Stimulated activated CD4-positive, alpha-beta T cell treated with anti-CD3 and anti-CD28 coated beads, Interleukin-1b, Interleukin-23, amount 100 ng/mL, for 4 hours (primary cell): Measurements from ENCODE around the gene TARS1.

Experiments used
- DNase-seq, 2 donors: peaks; one replicate each; pipeline ENCODE4 v3.0.0-alpha.2; 2020; ENCODE audit warnings: low read depth in 2 of 2

The TARS1 gene

DNA sequence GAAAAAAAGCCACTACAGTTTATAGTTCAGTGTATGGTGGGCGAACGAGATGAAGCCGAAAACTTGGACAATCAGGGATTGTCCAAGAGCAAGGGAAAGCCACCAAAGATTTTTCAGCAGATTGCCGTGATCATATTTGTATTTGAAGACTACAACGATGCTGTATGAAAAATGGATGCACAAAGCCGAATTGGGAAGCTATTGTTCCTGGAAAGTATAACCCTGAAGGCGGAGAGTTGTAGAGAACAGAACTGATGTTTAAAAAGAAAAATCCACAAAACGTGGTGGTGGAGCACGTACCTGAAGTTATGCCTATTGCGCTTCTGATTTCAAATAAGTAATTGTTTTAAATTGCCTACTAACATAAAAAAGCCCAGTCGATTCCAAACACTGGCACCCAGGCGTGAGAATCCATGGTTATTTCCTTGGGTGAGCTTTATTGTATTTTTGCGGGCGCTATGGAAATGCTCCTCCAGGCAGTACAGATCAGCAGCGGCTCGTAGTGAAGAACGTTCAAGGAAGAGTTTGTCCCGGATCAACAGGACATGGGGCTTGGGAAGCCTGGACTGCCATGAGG, 772 bp upstream of the TARS1 start:
- no peak for DNase-seq

DNA sequence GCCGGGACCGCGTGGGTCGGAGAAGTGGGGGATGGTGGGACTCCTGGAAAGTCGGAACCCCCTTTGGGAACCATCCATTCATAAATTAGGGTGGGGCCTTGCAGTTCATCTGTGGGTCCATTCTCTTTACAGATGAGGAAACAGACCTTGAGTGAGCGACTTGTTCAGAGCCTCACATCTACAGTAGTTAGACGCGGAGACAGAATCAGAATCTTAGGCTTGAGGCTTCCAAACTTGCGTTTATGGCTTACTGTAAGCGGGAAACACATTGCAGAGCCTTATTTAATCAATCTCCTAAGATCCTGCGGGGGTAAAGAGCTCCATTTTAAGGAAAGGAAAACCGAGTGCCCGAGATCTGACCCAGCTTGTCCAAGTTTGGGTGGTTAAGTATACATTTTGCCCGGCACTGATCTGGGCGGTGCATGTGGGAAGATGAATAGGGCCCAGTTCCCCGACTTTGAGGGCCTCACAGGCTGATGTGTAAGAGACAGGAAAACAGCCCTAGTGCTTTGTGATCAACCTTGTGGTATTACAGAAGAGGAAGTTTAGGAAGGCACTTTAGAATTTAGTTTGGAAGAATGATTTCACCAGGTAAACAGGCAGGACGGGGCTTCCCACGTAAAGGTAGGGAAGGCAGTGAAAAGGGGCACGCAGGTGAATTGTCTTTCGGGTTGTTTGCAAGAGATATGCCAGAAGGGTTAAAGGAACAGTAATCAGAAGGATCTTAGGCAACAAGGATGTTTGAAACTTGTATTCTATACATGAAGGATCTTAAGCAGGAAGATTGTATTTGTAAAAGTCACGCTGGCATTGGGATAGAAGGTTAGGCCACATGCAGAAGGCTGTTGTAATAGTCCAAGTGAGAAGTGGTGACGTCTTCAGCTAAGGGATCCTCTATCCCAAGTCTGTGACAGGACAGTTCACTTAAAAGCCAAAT, 744 bp downstream of the TARS1 start:
- DNase-seq = peak; percentile 22 to 29

GRCh38 chr5:33444542-33444941, 3.8 kb downstream of the TARS1 start:
- no peak for DNase-seq

DNA sequence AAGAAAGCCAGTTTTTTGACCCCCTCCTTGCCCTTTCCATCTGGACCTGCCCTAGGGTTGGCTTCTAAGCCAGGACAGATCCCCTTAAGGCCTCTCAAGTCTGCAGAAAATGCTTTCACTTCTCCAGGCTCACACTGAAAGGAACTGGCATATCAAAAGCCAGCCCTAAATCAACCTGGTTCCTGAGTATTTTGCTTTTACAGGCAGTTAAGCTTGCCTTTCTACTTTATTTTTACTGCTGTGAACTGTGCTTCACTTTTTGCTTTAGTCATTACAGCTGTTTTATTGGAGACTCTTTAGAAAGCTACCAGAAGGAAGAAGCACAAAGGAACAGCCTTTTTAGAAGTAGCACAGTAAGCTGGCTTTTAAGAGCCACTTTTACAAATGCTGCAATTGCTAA, 5.0 kb downstream of the TARS1 start:
- DNase-seq = no peak

DNA sequence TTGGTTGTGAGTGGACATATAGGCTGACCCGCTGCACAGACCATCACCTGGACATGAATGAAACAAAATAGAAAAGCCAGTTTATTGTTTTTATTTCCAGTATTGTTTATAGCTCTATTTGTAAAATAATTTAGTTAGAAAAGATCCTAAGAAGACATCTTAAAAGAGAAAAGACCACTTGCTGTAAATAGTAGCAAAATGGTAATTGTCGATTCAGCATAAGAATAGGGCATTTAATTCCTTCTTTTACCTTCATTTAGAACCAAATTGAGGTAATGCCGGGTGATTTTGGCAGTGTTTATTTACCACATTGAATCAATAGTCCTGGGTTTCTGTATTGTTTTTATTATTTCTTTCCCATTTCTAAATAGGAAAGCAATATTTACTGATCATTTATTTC, 7.4 kb downstream of the TARS1 start:
- no peak for DNase-seq

DNA sequence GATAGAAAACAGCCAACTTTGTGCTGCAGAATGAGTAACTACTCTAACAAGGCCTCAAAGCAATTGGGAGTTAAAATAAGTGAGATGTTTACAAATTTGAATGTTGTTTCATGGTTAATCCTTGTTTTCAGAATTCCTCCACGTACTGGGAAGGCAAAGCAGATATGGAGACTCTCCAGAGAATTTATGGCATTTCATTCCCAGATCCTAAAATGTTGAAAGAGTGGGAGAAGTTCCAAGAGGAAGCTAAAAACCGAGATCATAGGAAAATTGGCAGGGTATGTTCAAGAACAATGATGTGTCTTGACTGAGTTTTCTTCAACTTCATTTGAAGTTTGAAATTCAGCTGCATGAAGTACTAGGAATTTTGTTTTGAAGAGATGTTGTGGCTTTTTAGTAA, 16.4 kb downstream of the TARS1 start:
- DNase-seq = no peak

DNA sequence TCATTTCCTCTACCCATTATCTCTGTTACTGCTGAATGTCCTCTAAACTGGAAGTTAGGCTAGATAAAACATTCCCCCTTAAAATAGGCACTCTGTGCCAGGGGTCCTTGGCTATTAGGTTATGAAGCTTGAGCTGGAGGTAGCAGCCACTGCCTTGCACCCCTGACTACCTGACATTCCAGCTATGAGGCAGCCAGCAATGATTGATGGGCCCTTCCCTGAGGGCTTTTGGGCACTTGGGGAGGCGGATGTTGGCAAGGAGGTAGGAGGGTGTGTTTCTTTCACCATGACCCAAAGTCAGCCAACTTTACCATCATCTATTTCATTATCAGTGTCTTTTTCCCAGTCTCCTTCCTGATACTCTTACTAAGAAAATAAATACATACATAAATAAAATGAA, 17.1 kb downstream of the TARS1 start:
- DNase-seq = no peak

DNA sequence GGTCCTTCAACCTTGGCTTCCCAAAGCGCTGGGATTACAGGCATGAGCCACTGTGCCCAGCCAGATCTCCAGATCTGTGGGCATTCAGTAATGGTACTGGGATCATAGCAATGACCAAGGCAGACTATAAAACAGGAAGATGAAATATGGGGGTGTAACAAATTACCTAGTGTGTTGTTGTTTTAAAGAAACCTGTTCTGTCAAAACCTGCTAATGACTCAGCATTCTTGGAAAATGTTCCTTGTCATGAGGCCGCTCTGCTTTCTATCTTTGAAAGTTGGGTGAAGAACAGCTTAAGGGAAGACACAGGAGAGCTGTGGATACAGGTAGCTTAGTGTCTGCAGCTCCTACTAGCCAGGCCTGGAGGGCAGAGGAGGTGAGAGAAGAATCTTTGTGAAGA, 19.4 kb downstream of the TARS1 start:
- no peak for DNase-seq

GRCh38 chr5:33462456-33462855, 21.7 kb downstream of the TARS1 start:
- no peak for DNase-seq

- no peak for DNase-seq
These were observed 24.4 kb downstream of the TARS1 start for GRCh38 chr5:33465120-33465519.

- no peak for DNase-seq
These were observed 28.1 kb downstream of the TARS1 start for GRCh38 chr5:33468775-33469435.

DNA sequence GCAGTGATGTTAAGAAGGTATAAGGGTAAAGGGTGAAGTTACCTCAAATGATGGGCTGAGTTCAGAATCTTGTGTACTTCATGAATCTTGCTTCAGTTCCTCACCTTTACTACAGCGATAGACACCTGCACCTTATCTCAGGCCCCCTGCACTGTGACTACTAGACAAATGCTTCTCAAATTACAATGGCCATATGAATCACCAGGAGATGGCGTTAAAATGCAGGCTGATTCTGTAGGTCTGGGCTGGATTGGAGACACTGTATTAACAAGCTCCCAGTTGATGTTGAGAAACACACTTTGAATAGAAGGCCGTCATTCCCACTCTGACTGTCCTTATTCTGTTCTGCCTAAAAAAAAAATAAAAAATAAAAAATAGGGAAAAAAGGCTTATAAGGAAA, 29.8 kb downstream of the TARS1 start:
- no peak for DNase-seq

DNA sequence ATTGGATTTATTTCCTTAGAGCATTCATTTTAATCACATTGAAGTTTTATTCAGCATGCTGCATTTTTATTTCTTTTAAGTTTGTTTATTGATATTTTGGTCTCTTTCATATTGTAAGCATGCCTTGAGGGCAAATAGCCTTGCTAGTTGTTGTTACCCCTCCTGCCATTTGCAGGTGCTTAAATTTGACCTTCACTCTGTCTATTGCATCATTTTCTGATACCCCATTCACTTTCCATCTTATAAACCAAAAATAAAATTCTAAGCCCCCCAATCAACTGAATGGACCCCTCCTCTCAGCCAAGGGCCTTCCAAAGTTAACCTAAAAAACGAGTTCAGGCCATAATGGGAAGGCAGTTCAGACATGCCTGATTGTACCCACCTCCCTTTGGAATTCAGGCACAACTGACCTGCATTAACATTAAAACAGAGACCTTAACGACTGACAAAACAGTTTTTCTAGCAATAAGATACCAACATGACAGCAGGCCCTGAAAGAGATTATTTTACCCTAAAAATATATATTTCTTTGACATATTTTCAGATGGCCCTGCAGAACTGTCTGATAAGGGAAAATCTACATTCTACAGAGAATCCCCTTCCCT, 32.1 kb downstream of the TARS1 start:
- no peak for DNase-seq

- no peak for DNase-seq
These were observed 33.2 kb downstream of the TARS1 start for GRCh38 chr5:33474004-33474403.

DNA sequence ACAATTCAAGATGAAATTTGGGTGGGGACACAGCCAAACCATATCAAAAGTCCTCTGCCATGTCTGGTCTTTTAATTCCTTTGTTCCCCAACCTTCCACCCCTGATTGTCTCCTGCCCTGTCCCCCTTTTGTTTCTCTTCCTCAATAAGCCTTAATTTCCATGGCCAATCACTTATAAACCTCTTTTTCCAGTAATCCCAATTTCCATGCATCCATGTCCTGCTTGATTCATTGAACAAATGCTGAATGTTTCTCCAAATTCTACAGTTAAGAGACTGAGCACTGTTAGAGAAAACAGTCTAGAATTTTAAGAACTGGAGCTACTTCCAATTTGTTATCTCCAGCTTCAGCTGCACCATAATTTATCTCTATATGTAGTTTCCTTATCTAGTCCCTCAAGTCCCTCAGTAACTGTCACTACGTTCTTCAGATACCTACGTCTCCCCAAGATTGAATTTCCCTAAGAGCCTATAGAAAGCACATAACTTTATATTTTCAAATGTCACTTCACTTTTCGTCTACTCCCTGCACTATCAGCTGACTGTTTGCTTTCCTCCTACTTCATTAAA, 34.2 kb downstream of the TARS1 start:
- DNase-seq = no peak

DNA sequence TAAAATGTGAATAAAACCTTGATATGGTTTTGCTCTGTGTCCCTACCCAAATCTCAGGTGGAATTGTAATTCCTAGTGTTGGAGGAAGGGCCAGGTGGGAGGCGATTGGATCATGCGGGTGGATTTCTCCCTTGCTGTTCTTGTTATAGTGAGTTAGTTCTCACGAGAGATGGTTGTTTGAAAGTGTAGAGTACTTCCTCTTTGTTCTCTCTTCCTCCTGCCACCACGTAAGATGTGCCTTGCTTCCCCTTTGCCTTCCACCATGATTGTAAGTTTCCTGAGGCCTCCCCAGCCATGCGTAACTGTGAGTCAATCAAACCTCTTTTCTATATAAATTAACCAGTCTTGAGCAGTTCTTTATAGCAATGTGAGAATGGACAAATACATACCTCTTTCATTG, 34.9 kb downstream of the TARS1 start:
- no peak for DNase-seq

DNA sequence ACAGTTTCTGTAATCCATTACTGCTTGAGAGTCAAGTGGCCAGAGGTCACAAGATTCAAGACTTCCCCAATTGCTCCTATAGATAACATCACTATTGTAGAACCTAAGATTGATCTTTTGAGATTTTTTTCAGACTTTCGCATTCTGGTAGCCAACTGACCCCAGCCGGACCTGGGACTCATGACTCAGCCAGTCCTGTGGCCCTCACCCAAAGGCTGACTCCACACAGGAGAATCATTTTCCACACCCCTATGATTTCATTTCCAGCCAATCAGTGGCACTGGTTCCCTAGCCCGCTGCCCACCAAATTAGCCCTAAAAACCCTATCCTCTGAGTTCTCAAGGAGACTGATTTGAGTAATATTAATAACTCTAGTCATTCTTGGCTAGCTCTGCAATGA, 36.2 kb downstream of the TARS1 start:
- no peak for DNase-seq

DNA sequence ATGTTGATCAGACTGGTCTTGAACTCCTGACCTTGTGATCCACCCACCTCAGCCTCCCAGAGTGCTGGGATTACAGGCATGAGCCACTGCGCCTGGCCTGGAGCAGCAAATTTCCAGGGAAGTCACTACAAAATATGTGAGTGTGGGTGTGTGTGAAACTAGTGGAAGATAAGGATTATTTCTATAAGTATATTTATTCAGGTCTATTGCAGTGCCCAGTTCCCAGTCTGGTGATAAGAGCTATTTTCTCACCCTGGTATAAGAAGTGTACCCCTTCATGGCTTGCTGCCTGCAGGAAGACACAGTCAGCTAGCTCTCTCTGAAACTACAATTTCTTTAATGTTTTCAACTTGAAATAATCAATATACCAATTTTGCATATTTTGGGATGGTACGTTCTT, 37.1 kb downstream of the TARS1 start:
- no peak for DNase-seq

DNA sequence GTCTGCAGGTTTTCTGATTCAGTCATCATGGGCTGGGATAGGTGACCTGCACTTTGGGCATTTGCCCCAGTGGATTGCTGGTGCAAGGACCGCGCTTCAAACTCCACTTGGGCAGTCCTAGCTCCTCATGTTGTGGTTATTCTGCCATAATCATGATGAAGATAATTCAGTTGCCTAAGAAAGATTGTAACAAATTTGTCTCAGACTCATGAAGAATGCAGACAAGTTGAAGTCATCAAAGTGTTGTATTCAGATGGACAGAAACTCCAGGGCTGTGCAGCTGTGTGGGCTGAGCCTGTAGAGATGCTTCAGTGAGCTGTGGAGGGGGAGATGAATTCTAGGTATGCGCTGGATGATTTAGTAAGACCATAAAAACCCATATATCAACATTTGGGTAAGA, 38.5 kb downstream of the TARS1 start:
- DNase-seq = no peak

DNA sequence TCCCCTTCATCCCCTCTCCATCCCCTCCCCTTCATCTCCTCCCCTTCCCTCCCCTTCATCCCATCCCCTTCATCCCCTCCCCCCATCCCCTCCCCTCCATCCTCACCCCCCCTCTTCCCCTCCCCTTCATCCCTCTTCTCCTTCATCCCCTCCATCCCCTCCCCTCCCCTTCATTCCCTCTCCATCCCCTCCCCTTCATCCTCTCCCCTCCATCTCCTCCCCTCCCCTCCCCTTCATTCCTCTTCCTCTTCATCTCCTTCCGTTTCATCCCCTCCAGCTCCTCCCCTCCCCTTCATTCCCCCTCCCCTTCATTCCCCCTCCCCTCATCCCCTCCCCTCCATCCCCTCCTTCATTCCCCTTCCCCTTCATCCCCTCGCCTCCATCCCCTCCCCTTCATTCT, 40.1 kb downstream of the TARS1 start:
- DNase-seq = no peak

GRCh38 chr5:33482335-33482734, 41.6 kb downstream of the TARS1 start:
- no peak for DNase-seq

- no peak for DNase-seq
These were observed 46.5 kb downstream of the TARS1 start for GRCh38 chr5:33487236-33487635.
